Coronary artery (tissue), 2 donors: ENCODE measurements around the gene LRRC18.

Experiments used
- DNase-seq: peaks from one replicate; pipeline ENCODE4 v3.0.0-alpha.2; 2017; ENCODE audit warnings: low spot score
- H3K27ac ChIP-seq, 2 donors: fragments of 200-600 bp; sonication (generic); one replicate each; pipeline ENCODE4 v1.5.1; 2016 to 2019
- H3K4me3 ChIP-seq: fragments of 200-600 bp; sonication (generic); 2 replicates; pipeline ENCODE4 v1.5.1; 2016; ENCODE audit warnings: mild to moderate bottlenecking, moderate library complexity
- TF ChIP-seq, protein P1 (sequence below): fragments of 200-600 bp; sonication (generic); IDR thresholded peaks from one replicate; pipeline ENCODE4 v1.5.1; 2019; ENCODE audit warnings: antibody characterized with exemption

The LRRC18 gene

DNA sequence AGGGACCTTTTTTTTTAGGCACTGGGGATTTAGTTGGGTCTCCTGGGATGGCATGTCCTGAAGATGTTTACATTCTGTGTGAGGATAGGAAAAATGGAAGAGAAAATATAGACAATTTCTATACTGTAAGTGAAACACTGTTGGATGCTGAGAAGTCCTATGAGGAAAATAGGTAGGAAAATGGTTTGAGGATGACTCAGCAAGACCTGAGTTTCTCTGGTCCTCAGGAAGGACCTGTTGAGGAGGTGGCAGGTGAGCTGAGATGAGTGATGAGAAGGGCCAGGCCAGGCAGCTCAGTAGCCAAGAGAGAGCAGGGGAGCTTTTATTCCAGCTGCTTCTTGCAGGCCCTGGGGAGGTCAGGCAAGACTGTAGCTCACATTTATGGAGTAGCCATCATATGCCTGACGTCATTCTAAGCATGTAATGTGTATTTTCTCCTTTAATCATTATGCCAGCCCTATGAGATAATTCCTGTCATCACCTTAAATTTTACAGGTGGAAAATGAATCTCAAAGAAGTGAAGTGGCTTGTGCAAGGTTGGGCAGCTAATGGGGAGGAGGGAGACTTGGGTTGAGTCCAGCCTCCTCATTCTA lies 19.1 kb upstream of the LRRC18 start:
- TF ChIP-seq, protein P1, sequence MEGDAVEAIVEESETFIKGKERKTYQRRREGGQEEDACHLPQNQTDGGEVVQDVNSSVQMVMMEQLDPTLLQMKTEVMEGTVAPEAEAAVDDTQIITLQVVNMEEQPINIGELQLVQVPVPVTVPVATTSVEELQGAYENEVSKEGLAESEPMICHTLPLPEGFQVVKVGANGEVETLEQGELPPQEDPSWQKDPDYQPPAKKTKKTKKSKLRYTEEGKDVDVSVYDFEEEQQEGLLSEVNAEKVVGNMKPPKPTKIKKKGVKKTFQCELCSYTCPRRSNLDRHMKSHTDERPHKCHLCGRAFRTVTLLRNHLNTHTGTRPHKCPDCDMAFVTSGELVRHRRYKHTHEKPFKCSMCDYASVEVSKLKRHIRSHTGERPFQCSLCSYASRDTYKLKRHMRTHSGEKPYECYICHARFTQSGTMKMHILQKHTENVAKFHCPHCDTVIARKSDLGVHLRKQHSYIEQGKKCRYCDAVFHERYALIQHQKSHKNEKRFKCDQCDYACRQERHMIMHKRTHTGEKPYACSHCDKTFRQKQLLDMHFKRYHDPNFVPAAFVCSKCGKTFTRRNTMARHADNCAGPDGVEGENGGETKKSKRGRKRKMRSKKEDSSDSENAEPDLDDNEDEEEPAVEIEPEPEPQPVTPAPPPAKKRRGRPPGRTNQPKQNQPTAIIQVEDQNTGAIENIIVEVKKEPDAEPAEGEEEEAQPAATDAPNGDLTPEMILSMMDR: no peak
- no peak overlapping the region for H3K27ac ChIP-seq
- no peak for DNase-seq
- H3K4me3 ChIP-seq: no peak overlapping the region

DNA sequence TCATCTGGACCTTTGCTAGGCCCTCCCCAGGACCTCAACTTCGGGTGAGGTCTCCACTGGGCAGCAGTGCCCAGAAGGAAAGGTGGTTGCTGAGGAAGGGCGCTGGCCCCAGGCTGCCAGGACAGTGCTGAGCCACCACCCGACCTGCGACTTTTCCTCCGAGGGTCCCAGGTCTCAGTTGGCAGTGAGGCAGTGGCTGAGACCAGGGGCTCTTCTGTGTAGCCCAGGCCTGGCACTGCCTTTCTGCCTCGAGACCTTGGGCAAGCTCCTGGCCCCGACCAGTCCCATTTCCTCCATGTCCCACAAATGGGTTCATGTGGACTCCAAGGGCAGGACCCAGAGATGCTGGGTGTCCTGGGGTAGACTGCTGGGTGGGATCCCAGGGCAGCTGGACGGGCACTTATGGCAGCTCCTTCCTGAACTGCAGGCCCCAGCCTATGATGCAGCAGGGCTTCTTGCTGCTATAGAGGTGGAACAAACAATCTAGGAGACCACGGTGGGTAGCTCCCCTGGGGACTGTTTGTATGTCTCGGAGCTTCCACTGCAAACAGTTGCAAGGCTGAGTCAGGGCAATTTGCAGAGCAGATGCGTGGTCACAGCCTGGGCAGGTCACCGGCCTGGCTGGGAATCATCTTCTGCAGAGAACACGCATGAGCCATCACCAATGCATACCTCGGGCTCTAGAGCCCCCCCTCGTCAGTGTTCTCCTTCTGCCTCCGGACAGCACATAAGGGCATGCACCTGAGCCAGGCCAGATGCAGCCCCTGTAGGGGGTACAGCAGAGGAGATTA lies 17.9 kb upstream of the LRRC18 start:
- Histone ChIP-seq H3K27ac (no peak overlapping the region), H3K4me3 (no peak overlapping the region)
- DNase-seq: no peak
- TF ChIP-seq, protein P1: no peak

DNA sequence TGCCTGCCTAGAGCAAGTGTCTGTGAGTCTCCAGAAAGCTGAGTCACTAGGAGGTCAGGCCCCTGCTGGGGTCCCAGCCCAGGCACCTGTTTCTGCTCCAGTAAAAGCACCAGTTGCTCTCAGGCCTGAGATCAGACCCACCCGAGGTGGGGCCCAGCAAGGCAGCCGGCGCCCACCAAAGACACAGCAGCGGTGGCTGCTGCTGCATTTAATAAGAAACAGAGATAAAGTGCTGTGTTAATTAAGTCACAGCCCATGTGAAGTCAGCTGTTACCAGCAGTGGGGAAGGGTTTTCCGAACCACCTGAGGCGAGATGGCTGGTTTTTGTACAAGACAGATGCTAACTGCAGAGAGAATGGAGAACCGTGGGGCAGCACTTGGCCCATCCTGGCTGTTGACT lies 12.1 kb upstream of the LRRC18 start:
- no peak for DNase-seq
- Histone ChIP-seq H3K27ac (no peak overlapping the region), H3K4me3 (no peak overlapping the region)
- TF ChIP-seq, protein P1: no peak

DNA sequence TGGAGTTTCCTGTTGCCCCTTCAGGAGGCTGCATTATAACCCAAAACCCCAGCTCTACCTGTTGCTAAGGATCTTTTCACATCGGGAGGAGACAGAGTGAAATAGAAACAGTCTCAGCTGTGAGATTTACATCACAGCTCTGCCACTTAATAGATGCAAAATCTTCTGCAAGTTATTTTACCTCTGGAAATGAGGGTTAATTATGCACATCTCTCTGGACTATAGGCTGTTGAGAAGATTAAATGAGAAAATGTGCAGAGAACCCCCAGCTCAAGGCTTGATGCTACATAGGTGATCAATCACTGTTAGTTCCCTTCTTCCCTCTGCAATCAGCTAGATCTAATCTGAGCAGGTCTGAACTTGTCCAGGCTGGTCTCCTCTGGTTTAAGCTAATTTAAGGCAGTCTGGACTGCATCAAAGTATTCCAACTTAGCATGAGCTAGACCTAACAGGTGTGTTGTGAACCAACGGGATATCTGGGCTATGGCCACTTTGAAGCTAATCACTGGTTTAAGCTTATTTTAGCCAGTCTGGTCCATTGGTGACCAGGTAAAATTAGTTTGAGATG lies 8.9 kb upstream of the LRRC18 start:
- Histone ChIP-seq H3K4me3 (no peak overlapping the region), H3K27ac (no peak overlapping the region)
- no peak for DNase-seq
- TF ChIP-seq, protein P1: no peak

DNA sequence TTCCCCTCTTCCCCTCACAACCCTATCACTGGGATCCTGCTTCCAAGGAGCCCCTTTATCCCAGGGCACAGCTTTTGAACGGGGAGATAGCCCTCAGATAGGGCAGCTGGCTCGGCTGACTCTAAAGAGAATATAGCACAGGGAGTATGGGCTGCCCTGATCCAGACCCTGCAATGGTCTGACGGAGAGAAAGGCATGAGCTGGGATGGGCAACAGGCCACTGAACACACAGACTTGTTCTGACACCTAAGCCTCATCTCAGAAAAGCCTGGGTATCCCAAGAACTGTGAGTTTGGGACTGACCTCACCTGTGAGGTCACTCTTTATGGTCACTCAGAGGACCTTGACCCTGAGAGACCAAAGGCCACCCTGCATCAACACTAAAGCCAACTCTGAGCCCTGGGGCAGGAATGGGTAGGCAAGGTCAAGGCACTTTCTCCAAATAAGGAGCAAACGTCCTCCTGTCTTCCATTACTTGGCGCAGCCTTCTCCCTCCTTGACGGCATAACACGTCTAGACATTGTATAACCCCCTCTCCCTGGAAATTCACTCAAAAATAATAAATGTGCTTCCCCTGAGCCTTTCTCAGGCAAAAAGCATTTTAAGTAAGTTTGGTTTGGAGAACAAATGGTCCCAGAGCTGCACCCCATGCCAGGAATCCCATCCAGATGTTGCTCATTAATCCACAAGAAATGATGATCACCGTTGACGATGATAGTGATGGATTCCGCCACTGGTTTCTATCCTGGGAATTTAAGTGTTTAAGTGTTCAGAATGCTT lies 8.2 kb upstream of the LRRC18 start:
- TF ChIP-seq, protein P1: no peak
- no peak for DNase-seq
- H3K4me3 ChIP-seq: no peak overlapping the region
- no peak overlapping the region for H3K27ac ChIP-seq

DNA sequence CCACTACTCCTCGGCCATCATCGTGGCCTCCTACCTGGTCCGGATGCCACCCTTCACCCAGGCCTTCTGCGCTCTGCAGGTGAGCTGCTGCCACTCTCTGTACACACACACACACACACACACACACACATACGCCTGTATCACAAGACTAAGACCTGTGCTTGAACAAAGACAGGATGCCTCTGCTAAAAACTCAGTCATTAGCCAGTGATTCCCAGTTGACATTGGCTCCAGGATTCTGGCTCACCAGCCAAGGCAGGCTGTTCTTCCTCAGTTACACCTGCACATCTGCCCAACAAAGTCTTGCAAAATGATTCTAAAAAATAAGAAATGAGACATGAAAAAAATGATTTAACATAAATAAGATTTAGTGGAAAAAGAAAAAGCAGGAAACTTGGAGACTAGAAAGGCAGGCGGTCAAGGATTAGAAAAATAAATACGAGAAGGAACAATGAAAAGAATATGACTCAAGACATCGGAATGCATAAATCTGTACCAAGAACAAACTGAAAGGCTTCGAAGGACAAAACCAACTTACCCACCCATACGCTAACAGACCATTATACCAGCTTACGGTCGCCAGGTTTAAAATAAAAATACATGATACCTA lies 7.4 kb upstream of the LRRC18 start:
- Histone ChIP-seq H3K4me3 (no peak overlapping the region), H3K27ac (no peak overlapping the region)
- TF ChIP-seq, protein P1: no peak
- no peak for DNase-seq
